SU-DHL-6 (cell line): ENCODE measurements around the gene CENPC.

ENCODE experiments used
- EZH2phosphoT487 ChIP-seq: fragments of 200-600 bp; sonication (generic), shearing (Covaris generic); conservative IDR thresholded peaks from 2 replicates; pipeline ENCODE4 v1.6.1; 2018; ENCODE audit warnings: mild to moderate bottlenecking, antibody characterized with exemption, low read length, moderate library complexity, mixed read lengths
- TF ChIP-seq, protein P1 (sequence below): fragments of 200-600 bp; sonication (generic); IDR thresholded peaks from one replicate; pipeline ENCODE4 v1.5.1; 2017; ENCODE audit warnings: antibody characterized with exemption, mild to moderate bottlenecking, low read length, moderate library complexity; ENCODE audit not compliant: insufficient read depth, poor library complexity, severe bottlenecking

GRCh38 chr4:67587156-67587555, 41.9 kb upstream of the CENPC start:
- TF ChIP-seq, protein P1, sequence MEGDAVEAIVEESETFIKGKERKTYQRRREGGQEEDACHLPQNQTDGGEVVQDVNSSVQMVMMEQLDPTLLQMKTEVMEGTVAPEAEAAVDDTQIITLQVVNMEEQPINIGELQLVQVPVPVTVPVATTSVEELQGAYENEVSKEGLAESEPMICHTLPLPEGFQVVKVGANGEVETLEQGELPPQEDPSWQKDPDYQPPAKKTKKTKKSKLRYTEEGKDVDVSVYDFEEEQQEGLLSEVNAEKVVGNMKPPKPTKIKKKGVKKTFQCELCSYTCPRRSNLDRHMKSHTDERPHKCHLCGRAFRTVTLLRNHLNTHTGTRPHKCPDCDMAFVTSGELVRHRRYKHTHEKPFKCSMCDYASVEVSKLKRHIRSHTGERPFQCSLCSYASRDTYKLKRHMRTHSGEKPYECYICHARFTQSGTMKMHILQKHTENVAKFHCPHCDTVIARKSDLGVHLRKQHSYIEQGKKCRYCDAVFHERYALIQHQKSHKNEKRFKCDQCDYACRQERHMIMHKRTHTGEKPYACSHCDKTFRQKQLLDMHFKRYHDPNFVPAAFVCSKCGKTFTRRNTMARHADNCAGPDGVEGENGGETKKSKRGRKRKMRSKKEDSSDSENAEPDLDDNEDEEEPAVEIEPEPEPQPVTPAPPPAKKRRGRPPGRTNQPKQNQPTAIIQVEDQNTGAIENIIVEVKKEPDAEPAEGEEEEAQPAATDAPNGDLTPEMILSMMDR = no peak
- TF ChIP-seq EZH2phosphoT487 = no peak
